Skeletal muscle tissue (tissue), 4 donors: ENCODE measurements around the gene ZC3H12D. TPM values are rescaled to one million over a fixed set of nuclear protein-coding genes. Genes with fewer than 3 reads are reported as not detected.

ENCODE experiments used
- H3K27ac ChIP-seq: one replicate; pipeline ENCODE4 v1.7.0; 2013; ENCODE audit warnings: mild to moderate bottlenecking, low read depth, low read length, inconsistent platforms
- H3K27me3 ChIP-seq, 3 donors: one replicate each; pipeline ENCODE4 v1.7.0; 2013; ENCODE audit warnings: low read length in 3 of 3; ENCODE audit not compliant: control insufficient read depth in 3 of 3, insufficient read depth in 3 of 3
- H3K36me3 ChIP-seq, 3 donors: one replicate each; pipeline ENCODE4 v1.7.0; 2013; ENCODE audit warnings: low read length in 3 of 3; ENCODE audit not compliant: control insufficient read depth in 3 of 3, insufficient read depth in 3 of 3
- H3K4me1 ChIP-seq, 3 donors: one replicate each; pipeline ENCODE4 v1.7.0; 2013; ENCODE audit warnings: low read length in 3 of 3, mild to moderate bottlenecking in 3 of 3; ENCODE audit not compliant: control insufficient read depth in 3 of 3, insufficient read depth in 3 of 3
- H3K4me3 ChIP-seq, 3 donors: one replicate each; pipeline ENCODE4 v1.7.0; 2013; ENCODE audit warnings: low read length in 3 of 3
- H3K9ac ChIP-seq, 3 donors: one replicate each; pipeline ENCODE4 v1.7.0; 2013; ENCODE audit warnings: low read length in 3 of 3, mild to moderate bottlenecking in 3 of 3, moderate library complexity in 2 of 3, low read depth in 1 of 3
- H3K9me3 ChIP-seq, 3 donors: one replicate each; pipeline ENCODE4 v1.7.0; 2013; ENCODE audit warnings: low read length in 3 of 3; ENCODE audit not compliant: control insufficient read depth in 3 of 3
- total RNA-seq: library from RNA; depleted of rRNA; stranded (reverse); fragments of >200 nt; gene quantifications from one replicate; pipeline ENCODE4 v1.2.3, GENCODE V29; 2014
- donor health status: Osteomylitis.

Gene ZC3H12D
- total RNA-seq, 1 donor from 2014 or later = 1.0 TPM

GRCh38 chr6:149474108-149474935, 10.5 kb downstream of the ZC3H12D start:
- no peak overlapping the region for H3K4me3 ChIP-seq

GRCh38 chr6:149473080-149474052, 11.4 kb downstream of the ZC3H12D start:
- Histone ChIP-seq H3K27me3 (peaks cover 0 to 5% (median 5%) of the 10 kb centered on the region in 3 donors), H3K4me1 (peaks cover 0 to 4% (median 0%) of the 10 kb centered on the region in 3 donors), H3K9me3 (no peaks in the 10 kb centered on the region), H3K9ac (no peak overlapping the region), H3K36me3 (no peaks in the 10 kb centered on the region), H3K4me3 (no peak overlapping the region), H3K27ac (no peak overlapping the region)

More at GRCh38 chr6:149474108-149474935, 10.5 kb downstream of the ZC3H12D start:
- no peak overlapping the region for H3K27ac ChIP-seq
- H3K4me1 ChIP-seq = peaks cover 0 to 4% (median 0%) of the 10 kb centered on the region in 3 donors
- H3K36me3 ChIP-seq = no peaks in the 10 kb centered on the region
- H3K9ac ChIP-seq = no peak overlapping the region
- H3K9me3 ChIP-seq = no peaks in the 10 kb centered on the region
- peaks cover 0 to 5% (median 3%) of the 10 kb centered on the region in 3 donors for H3K27me3 ChIP-seq

- H3K9me3 ChIP-seq = no peaks in the 10 kb centered on the region
- no peak overlapping the region for H3K4me3 ChIP-seq
- H3K27me3 ChIP-seq = peaks cover 0 to 5% (median 5%) of the 10 kb centered on the region in 3 donors
- H3K36me3 ChIP-seq = no peaks in the 10 kb centered on the region
- H3K9ac ChIP-seq = no peak overlapping the region
- peaks cover 0 to 4% (median 0%) of the 10 kb centered on the region in 3 donors for H3K4me1 ChIP-seq
- H3K27ac ChIP-seq = no peak overlapping the region
These were observed 12.6 kb downstream of the ZC3H12D start for GRCh38 chr6:149472241-149472640.

GRCh38 chr6:149471801-149472200, 13.0 kb downstream of the ZC3H12D start:
- H3K4me3 ChIP-seq = no peak overlapping the region
- H3K27ac ChIP-seq = no peak overlapping the region
- peaks cover 0 to 5% (median 5%) of the 10 kb centered on the region in 3 donors for H3K27me3 ChIP-seq
- H3K9me3 ChIP-seq = no peaks in the 10 kb centered on the region
- H3K36me3 ChIP-seq = no peaks in the 10 kb centered on the region
- no peak overlapping the region for H3K9ac ChIP-seq
- peaks cover 0 to 4% (median 0%) of the 10 kb centered on the region in 3 donors for H3K4me1 ChIP-seq

- Histone ChIP-seq H3K27me3 (peaks cover 0 to 5% (median 5%) of the 10 kb centered on the region in 3 donors), H3K36me3 (no peaks in the 10 kb centered on the region), H3K4me1 (peaks cover 0 to 4% (median 0%) of the 10 kb centered on the region in 3 donors), H3K27ac (no peak overlapping the region), H3K9me3 (no peaks in the 10 kb centered on the region), H3K4me3 (no peak overlapping the region), H3K9ac (no peak overlapping the region)
These were observed 13.9 kb downstream of the ZC3H12D start for GRCh38 chr6:149470948-149471347.

GRCh38 chr6:149468179-149468578, 16.6 kb downstream of the ZC3H12D start:
- H3K9ac ChIP-seq = no peak overlapping the region
- peaks cover 0 to 8% (median 2%) of the 10 kb centered on the region in 3 donors for H3K4me1 ChIP-seq
- H3K27ac ChIP-seq = no peak overlapping the region
- H3K36me3 ChIP-seq = no peaks in the 10 kb centered on the region
- H3K27me3 ChIP-seq = peaks cover 2 to 5% (median 3%) of the 10 kb centered on the region in 3 donors
- H3K4me3 ChIP-seq = no peak overlapping the region
- no peaks in the 10 kb centered on the region for H3K9me3 ChIP-seq

GRCh38 chr6:149467265-149467664, 17.5 kb downstream of the ZC3H12D start:
- Histone ChIP-seq H3K4me3 (no peak overlapping the region), H3K27ac (no peak overlapping the region), H3K9me3 (no peaks in the 10 kb centered on the region), H3K9ac (no peak overlapping the region), H3K27me3 (peaks cover 2 to 5% (median 3%) of the 10 kb centered on the region in 3 donors), H3K36me3 (no peaks in the 10 kb centered on the region), H3K4me1 (peaks cover 0 to 8% (median 0%) of the 10 kb centered on the region in 3 donors)

GRCh38 chr6:149464411-149464810, 20.4 kb downstream of the ZC3H12D start:
- no peak overlapping the region for H3K27ac ChIP-seq

GRCh38 chr6:149463781-149464180, 21.0 kb downstream of the ZC3H12D start:
- Histone ChIP-seq H3K27ac (no peak overlapping the region), H3K4me3 (no peak overlapping the region), H3K27me3 (peaks cover 2 to 7% (median 3%) of the 10 kb centered on the region in 3 donors), H3K36me3 (no peaks in the 10 kb centered on the region), H3K4me1 (peaks cover 0 to 8% (median 0%) of the 10 kb centered on the region in 3 donors), H3K9me3 (no peaks in the 10 kb centered on the region), H3K9ac (no peak overlapping the region)

More at GRCh38 chr6:149464411-149464810, 20.4 kb downstream of the ZC3H12D start:
- Histone ChIP-seq H3K4me1 (peaks cover 0 to 8% (median 0%) of the 10 kb centered on the region in 3 donors), H3K4me3 (no peak overlapping the region), H3K9me3 (no peaks in the 10 kb centered on the region), H3K36me3 (no peaks in the 10 kb centered on the region), H3K9ac (no peak overlapping the region), H3K27me3 (peaks cover 2 to 6% (median 3%) of the 10 kb centered on the region in 3 donors)
